Measurements from ENCODE around the gene PRSS16. TPM values are rescaled to one million over a fixed set of nuclear protein-coding genes. Genes with fewer than 3 reads are reported as not detected.

The PRSS16 gene
- total and polyA plus RNA-seq, 9 of the 15 experiments (the other 6 are each of a cell fraction or from before 2014, with no cell fraction given) = 4.5 to 21.3 (median 12.1) TPM

GRCh38 chr6:27297857-27298730 lies 50.6 kb downstream of the PRSS16 start (continued):
- TF ChIP-seq ZMIZ1 (IDR thresholded peaks at IDR 0.05; ENCODE audit: low read depth in 2 of 2, low read length in 2 of 2) = no peak
- no peak; the same call in 1 of the 2 replicates for TF ChIP-seq FOXM1 (IDR thresholded peaks at IDR 0.05; ENCODE audit: low read depth)
- no peak for TF ChIP-seq FOXM1 (CRISPR knock-in tag; IDR thresholded peaks at IDR 0.05; ENCODE audit: low read depth)
- TF ChIP-seq, protein P1, sequence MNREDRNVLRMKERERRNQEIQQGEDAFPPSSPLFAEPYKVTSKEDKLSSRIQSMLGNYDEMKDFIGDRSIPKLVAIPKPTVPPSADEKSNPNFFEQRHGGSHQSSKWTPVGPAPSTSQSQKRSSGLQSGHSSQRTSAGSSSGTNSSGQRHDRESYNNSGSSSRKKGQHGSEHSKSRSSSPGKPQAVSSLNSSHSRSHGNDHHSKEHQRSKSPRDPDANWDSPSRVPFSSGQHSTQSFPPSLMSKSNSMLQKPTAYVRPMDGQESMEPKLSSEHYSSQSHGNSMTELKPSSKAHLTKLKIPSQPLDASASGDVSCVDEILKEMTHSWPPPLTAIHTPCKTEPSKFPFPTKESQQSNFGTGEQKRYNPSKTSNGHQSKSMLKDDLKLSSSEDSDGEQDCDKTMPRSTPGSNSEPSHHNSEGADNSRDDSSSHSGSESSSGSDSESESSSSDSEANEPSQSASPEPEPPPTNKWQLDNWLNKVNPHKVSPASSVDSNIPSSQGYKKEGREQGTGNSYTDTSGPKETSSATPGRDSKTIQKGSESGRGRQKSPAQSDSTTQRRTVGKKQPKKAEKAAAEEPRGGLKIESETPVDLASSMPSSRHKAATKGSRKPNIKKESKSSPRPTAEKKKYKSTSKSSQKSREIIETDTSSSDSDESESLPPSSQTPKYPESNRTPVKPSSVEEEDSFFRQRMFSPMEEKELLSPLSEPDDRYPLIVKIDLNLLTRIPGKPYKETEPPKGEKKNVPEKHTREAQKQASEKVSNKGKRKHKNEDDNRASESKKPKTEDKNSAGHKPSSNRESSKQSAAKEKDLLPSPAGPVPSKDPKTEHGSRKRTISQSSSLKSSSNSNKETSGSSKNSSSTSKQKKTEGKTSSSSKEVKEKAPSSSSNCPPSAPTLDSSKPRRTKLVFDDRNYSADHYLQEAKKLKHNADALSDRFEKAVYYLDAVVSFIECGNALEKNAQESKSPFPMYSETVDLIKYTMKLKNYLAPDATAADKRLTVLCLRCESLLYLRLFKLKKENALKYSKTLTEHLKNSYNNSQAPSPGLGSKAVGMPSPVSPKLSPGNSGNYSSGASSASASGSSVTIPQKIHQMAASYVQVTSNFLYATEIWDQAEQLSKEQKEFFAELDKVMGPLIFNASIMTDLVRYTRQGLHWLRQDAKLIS (CRISPR knock-in tag; IDR thresholded peaks at IDR 0.05) = no peak
- TF ChIP-seq IRF1 (CRISPR knock-in tag; IDR thresholded peaks at IDR 0.05; ENCODE audit: borderline replicate concordance) = 0 out of 2 replicates have a peak, but pooled peaks have one; percentile 62
- TF ChIP-seq HDAC2 (IDR thresholded peaks at IDR 0.05) = peak; percentile 70
- TF ChIP-seq ZBTB5 (IDR thresholded peaks at IDR 0.05) = peak; percentile 54; the same call in 1 of the 2 replicates
- TF ChIP-seq, protein P2, sequence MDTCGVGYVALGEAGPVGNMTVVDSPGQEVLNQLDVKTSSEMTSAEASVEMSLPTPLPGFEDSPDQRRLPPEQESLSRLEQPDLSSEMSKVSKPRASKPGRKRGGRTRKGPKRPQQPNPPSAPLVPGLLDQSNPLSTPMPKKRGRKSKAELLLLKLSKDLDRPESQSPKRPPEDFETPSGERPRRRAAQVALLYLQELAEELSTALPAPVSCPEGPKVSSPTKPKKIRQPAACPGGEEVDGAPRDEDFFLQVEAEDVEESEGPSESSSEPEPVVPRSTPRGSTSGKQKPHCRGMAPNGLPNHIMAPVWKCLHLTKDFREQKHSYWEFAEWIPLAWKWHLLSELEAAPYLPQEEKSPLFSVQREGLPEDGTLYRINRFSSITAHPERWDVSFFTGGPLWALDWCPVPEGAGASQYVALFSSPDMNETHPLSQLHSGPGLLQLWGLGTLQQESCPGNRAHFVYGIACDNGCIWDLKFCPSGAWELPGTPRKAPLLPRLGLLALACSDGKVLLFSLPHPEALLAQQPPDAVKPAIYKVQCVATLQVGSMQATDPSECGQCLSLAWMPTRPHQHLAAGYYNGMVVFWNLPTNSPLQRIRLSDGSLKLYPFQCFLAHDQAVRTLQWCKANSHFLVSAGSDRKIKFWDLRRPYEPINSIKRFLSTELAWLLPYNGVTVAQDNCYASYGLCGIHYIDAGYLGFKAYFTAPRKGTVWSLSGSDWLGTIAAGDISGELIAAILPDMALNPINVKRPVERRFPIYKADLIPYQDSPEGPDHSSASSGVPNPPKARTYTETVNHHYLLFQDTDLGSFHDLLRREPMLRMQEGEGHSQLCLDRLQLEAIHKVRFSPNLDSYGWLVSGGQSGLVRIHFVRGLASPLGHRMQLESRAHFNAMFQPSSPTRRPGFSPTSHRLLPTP (IDR thresholded peaks at IDR 0.05; ENCODE audit: borderline replicate concordance, extremely low read depth, insufficient read length) = peak; percentile 96
- TF ChIP-seq FOXK1 (CRISPR knock-in tag; IDR thresholded peaks at IDR 0.05; ENCODE audit: borderline replicate concordance) = peak; percentile 90; the same call in 1 of the 2 replicates
- TF ChIP-seq IRF2 (CRISPR knock-in tag; IDR thresholded peaks at IDR 0.05) = no peak
- peak; percentile 73 for TF ChIP-seq MTA3 (IDR thresholded peaks at IDR 0.05; ENCODE audit: borderline replicate concordance)
- no peak for TF ChIP-seq HNRNPUL1 (IDR thresholded peaks at IDR 0.05; ENCODE audit: low read length)

All from K562 (cell line).